ENCODE measurements around the gene TMEM37.

GRCh38 chr2:119424284-119425118, 7.2 kb upstream of the TMEM37 start:
- TF ChIP-seq CTCF (IDR thresholded peaks at IDR 0.05; ENCODE audit: borderline replicate concordance, extremely low read depth, low read length, poor library complexity, severe bottlenecking) (no peak), EZH2 (IDR thresholded peaks at IDR 0.05; ENCODE audit: borderline replicate concordance, low read depth, low read length, severe bottlenecking) (no peak)

Data from DND-41 (cell line).